ENCODE measurements around the gene NINL. TPM values are rescaled to one million over a fixed set of nuclear protein-coding genes. Genes with fewer than 3 reads are reported as not detected.

NINL gene
- total RNA-seq, 1 donor from 2014 or later = 86.8 TPM

- Mint-ChIP-seq H3K36me3 (ENCODE audit: unreplicated experiment) (no peaks in the 10 kb centered on the region), H3K4me3 (ENCODE audit: unreplicated experiment) (no peak overlapping the region), H3K27me3 (ENCODE audit: unreplicated experiment) (peaks cover 2% of the 10 kb centered on the region), H3K4me1 (ENCODE audit: low read depth, unreplicated experiment) (peaks cover 57% of the 10 kb centered on the region), H3K9me3 (ENCODE audit: unreplicated experiment) (peaks cover 2% of the 10 kb centered on the region), H3K27ac (ENCODE audit: unreplicated experiment) (peak overlapping the region; percentile 36)
- no peak for TF ChIP-seq CTCF (IDR thresholded peaks at IDR 0.05; ENCODE audit: partially characterized antibody, unreplicated experiment)
- no peak for DNase-seq
Observed at GRCh38 chr20:25534845-25535244, 50.5 kb downstream of the NINL start.

- DNase-seq = no peak
- Mint-ChIP-seq H3K27me3 (ENCODE audit: unreplicated experiment) (peaks cover 2% of the 10 kb centered on the region), H3K4me3 (ENCODE audit: unreplicated experiment) (no peak overlapping the region), H3K36me3 (ENCODE audit: unreplicated experiment) (no peaks in the 10 kb centered on the region), H3K27ac (ENCODE audit: unreplicated experiment) (peak overlapping the region; percentile 74), H3K9me3 (ENCODE audit: unreplicated experiment) (peaks cover 4% of the 10 kb centered on the region), H3K4me1 (ENCODE audit: low read depth, unreplicated experiment) (peaks cover 56% of the 10 kb centered on the region)
- TF ChIP-seq CTCF (IDR thresholded peaks at IDR 0.05; ENCODE audit: partially characterized antibody, unreplicated experiment) = no peak
Observed at GRCh38 chr20:25533920-25534700, 51.2 kb downstream of the NINL start.

DNA sequence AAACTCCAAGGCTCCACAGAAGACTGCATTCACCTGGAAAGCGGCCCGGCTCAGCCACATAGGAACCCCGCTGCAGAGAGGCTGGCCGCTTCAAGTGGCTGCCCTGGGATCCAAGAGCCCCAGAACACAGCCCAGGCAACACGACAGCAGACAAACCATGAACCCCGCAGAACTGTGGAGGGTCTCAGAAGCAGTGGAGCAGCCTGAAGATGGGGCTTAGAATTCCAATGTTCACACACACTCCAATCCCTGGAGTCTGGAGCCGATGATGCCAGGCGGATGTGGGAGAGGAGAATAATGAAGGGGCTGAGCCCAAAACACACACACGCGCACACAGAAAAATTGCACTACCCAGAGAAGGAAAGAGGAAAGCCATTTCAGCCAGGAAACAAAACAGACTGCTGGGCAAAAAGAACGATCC, 52.4 kb downstream of the NINL start:
- DNase-seq = no peak
- TF ChIP-seq CTCF (IDR thresholded peaks at IDR 0.05; ENCODE audit: partially characterized antibody, unreplicated experiment) = no peak
- no peaks in the 10 kb centered on the region for H3K36me3 Mint-ChIP-seq (ENCODE audit: unreplicated experiment)
- H3K27ac Mint-ChIP-seq (ENCODE audit: unreplicated experiment) = peak overlapping the region; percentile 90
- peaks cover 4% of the 10 kb centered on the region for H3K9me3 Mint-ChIP-seq (ENCODE audit: unreplicated experiment)
- peaks cover 51% of the 10 kb centered on the region for H3K4me1 Mint-ChIP-seq (ENCODE audit: low read depth, unreplicated experiment)
- peak overlapping the region; percentile 39 for H3K4me3 Mint-ChIP-seq (ENCODE audit: unreplicated experiment)
- H3K27me3 Mint-ChIP-seq (ENCODE audit: unreplicated experiment) = peaks cover 2% of the 10 kb centered on the region

DNA sequence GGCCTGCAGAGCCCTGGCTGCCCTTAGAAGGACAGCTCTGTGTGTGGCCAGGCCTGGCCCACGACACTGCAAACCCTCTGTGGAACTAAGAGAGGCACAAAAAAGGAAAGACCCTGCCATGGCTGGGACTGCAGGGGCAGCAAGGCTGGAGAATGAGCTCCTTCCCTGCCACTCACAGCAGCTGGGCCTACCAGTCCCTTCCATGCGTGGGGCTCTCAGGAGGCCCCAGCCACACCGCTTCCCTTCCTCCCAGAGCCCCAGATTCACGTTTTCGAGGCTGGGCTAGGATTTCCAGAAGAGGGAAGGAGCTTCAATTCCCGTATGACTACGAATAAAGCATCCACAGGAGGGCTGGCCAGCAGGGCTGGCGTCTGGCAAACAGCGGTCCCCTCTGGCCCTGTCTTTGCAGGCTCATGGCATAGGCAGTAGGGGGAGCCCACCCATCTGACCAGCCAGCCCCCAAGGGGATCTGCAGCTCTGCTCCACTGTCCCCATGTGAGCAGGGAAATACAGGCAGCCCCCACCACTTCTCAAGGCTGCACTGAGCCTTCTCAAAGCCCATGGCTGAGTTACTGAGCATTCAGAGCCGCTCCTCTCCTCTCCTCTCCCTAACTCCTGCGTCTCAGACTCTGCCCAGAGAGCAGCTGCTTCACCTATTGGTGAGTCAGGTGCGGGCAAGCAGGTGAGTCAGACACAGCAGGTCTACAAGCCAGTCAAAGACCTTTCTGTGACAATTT, 53.1 kb downstream of the NINL start:
- H3K36me3 Mint-ChIP-seq (ENCODE audit: unreplicated experiment) = no peaks in the 10 kb centered on the region
- H3K27ac Mint-ChIP-seq (ENCODE audit: unreplicated experiment) = peak overlapping the region; percentile 90
- peak overlapping the region; percentile 32 for H3K4me3 Mint-ChIP-seq (ENCODE audit: unreplicated experiment)
- H3K27me3 Mint-ChIP-seq (ENCODE audit: unreplicated experiment) = peaks cover 1% of the 10 kb centered on the region
- H3K4me1 Mint-ChIP-seq (ENCODE audit: low read depth, unreplicated experiment) = peaks cover 51% of the 10 kb centered on the region
- H3K9me3 Mint-ChIP-seq (ENCODE audit: unreplicated experiment) = peaks cover 4% of the 10 kb centered on the region
- DNase-seq = peak; percentile 66
- peak; percentile 27 for TF ChIP-seq CTCF (IDR thresholded peaks at IDR 0.05; ENCODE audit: partially characterized antibody, unreplicated experiment)
